NB4 (cell line): ENCODE results near the gene CNTN1.

ENCODE experiments used
- CTCF ChIP-seq: IDR thresholded peaks from one replicate; pipeline ENCODE4 v1.5.1; 2012; ENCODE audit warnings: low read depth, low read length
- POLR2A ChIP-seq: IDR thresholded peaks from 2 replicates; pipeline ENCODE4 v1.6.1; 2011; ENCODE audit warnings: mild to moderate bottlenecking; ENCODE audit not compliant: insufficient read length; ENCODE audit errors: extremely low read depth

- TF ChIP-seq CTCF = no peak
- TF ChIP-seq POLR2A = no peak
Measured at GRCh38 chr12:40762072-40762471, 69.8 kb downstream of the CNTN1 start.
